GM12864 (cell line): Measurements from ENCODE around the gene SNRNP70.

ENCODE experiments used
- DNase-seq: peaks from one replicate; pipeline ENCODE4 v3.0.0-alpha.2; 2011; ENCODE audit warnings: low read depth
- H3K4me3 ChIP-seq: 2 replicates; pipeline ENCODE4 v1.5.1; 2011; ENCODE audit warnings: mild to moderate bottlenecking, low read depth, low read length, control low read depth
- CTCF ChIP-seq: IDR thresholded peaks from 2 replicates; pipeline ENCODE4 v1.5.1; 2011; ENCODE audit warnings: low read depth, mild to moderate bottlenecking, moderate library complexity, low read length, control low read depth, inconsistent platforms; ENCODE audit errors: missing control alignments

SNRNP70 gene

DNA sequence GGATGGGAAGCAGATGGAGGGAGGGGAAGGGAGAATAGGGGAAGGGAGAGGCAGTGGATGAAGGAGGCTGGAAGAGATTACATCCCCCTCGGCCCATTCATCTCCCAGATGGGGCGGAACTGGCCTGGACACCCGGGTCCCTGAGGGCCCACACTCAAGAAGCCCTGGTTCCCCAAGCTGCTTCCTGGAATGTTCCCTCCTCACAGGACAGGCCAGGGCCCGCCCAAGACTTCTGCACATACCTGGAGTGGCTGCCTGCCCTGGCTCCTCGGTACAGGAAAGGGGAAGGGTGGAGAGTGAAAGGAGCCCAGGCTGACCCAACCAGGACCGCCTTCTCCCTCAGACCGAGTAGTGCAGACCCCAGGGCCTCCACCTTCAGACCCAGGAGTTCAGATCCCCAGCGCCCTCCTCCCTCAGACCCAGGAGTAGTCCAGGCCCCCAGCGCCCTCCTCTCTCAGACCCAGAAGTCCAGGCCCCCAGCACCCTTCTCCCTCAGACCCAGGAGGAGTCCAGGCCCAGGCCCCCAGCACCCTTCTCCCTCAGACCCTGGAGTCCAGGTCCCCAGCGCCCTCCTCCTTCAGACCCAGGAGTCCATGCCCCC is 21.1 kb upstream of the SNRNP70 start:
- TF ChIP-seq CTCF = no peak
- no peak for DNase-seq
- H3K4me3 ChIP-seq = no peak overlapping the region

- TF ChIP-seq CTCF = no peak
Observed at GRCh38 chr19:49064768-49065611, 20.3 kb upstream of the SNRNP70 start, which contains the start of gene NTF4. Gene NTF4, minus strand, starts transcription at chr19:49064818. Its CDS starts 2,821 bp downstream, at chr19:49061997.

DNA sequence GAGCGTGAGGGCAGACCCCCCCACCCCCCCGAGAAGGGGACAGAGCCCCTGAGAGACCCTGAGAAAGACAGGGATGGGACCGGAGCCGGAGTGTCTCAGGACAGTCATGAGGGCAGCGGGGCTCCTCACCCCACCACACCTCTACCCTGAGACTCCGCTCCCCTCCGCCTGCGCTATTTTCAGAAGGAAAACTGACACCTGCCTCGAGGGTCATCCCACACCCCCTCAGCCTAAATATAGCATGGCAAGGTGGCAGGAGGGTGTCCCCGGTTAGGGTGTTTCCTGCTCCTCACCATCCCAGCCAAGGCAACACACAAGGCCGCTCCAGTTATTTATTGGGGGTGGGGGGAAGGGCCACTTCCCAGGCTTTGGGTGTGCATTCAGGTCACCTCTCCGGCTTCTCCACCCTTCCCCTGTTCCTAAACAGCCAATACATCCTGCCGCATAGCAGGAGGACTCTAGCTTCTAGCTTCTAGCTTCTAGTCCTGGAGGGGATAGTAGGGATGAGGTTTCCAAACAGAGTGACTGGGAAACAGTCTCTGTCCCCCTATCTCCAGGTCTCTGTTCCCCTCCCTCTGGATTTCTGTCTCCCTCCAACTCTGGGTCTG is 19.2 kb upstream of the SNRNP70 start:
- H3K4me3 ChIP-seq = no peak overlapping the region
- TF ChIP-seq CTCF = no peak
- no peak for DNase-seq

More at GRCh38 chr19:49064768-49065611, 20.3 kb upstream of the SNRNP70 start, which contains the start of gene NTF4:
- no peak within 1 kb of the TSS for H3K4me3 ChIP-seq
- DNase-seq = no peak

- H3K4me3 ChIP-seq = no peak overlapping the region
- TF ChIP-seq CTCF = no peak
- no peak for DNase-seq
Observed at GRCh38 chr19:49067554-49067953, 17.7 kb upstream of the SNRNP70 start.

DNA sequence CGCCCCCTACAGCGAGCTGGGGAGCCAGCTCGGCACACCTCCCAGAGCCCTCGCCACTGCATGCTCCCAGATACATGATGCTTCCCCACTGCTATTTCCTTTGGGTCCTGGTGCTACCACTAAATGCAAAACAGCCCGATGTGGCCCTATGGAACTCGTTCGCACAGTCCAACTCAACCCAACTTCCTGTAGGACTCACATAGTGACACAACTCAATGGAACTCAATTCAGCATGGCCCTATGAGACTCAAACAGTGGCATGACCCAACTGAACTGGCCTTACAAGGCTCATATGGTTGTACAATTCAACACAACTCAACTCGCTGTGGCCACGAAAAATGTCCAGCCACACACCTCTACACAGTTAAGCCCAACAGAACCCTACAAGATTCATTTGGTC is 16.2 kb upstream of the SNRNP70 start:
- TF ChIP-seq CTCF = no peak
- no peak for DNase-seq
- H3K4me3 ChIP-seq = no peak overlapping the region

DNA sequence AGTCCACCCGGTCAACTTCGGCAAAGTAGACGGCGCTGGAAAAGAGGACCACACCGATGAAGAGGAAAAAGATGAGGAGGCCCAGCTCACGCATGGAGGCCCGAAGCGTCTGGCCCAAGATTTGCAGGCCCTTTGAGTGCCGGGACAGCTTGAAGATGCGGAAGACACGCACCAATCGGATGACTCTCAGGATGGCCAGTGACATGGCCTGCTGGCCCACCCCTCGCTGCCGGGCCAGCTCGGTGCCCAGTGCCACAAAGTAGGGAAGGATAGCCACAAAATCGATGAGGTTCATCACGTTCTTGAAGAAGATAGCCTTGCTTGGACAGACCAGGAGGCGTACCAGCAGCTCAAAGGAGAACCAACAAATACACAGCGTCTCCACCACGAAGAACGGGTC is 14.8 kb upstream of the SNRNP70 start:
- no peak for DNase-seq
- no peak overlapping the region for H3K4me3 ChIP-seq
- no peak for TF ChIP-seq CTCF
